Measurements from ENCODE around the gene HOXB6. TPM values are rescaled to one million over a fixed set of nuclear protein-coding genes. Genes with fewer than 3 reads are reported as not detected.

Gene HOXB6
- polyA plus RNA-seq, 3 donors = not detected

DNA sequence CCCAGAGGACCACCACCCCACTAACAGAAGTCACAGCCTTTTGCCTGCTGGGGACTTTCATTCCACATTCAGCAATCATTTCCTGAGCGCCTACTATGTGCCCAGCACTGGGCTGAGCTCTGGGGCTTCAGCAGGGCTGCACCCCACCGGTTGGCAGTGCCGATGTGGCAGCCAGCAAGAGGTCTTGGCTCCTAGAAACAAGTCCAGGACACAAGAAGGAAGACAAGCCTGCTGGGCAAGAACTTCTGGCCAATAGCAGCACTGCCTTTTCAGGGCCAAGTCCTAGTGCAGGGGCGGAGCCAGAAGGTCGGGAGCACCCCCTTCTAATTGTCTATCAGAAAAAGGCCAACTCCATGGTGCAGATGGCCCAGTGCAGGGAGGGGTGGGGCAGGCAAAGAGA lies 34.4 kb upstream of the HOXB6 start:
- intact Hi-C loops (cut with micrococcal nuclease) = no loop called here

DNA sequence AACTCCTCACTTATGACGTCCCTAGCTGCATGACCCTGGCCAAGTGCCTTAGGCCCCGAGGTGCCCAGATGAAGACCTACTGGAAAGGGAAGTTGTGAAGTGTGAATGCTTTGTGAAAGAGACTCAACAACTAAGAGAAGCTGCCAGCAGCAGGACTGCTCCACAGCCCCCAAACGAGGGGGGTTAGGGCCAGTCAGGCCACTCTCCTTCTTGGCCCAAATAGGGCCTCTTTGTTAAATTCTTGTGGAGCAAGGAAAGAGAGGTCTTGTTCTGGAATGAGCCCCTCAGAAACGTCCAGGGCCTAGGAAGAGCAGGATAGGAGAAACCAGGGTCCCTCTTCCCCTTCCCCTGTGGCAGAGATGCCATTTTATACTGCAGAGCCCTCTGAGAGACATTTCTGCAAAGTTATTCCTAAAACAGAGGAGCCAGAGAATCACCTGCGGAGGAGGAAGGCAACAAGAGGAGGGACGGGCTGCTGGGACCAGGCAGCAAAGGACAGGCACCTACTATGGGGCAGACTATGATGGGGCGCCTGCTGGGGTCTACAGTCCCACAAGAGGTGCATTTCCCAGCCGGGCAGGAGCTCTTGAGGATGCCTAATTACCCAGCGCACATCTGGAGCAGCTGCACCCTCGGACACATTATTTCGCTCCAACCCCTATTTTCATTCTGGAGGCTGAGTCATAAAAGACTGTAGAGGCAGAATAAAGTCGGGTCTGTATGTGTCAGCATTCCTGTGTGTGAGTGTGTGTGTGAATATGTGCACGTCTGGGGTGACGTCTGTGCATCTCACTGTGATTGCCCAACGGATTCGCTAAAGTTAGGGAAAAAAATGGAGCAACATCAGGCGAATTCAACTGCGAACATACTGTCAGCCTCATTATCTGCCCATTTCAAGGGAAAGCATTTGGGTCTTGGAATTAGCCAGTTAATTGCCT lies 32.8 kb upstream of the HOXB6 start:
- DNase-seq = no peak
- Histone ChIP-seq H4K20me1 (ENCODE audit: insufficient read depth, low read length) (no peaks in the 10 kb centered on the region), H3K9me3 (replicated peaks in 1 of 2; ENCODE audit: control insufficient read depth in 1 of 2, insufficient read depth in 1 of 2, low read length in 2 of 2) (peaks cover 0 to 21% of the 10 kb centered on the region in 2 donors), H3K27me3 (ENCODE audit: control insufficient read depth in 2 of 2, insufficient read depth in 2 of 2, low read length in 2 of 2) (peaks cover 84 to 100% of the 10 kb centered on the region in 2 donors), H3K4me2 (replicated peaks; ENCODE audit: extremely low read depth, low read length, poor library complexity, severe bottlenecking) (no peak overlapping the region), H3K9ac (ENCODE audit: insufficient read depth, low read length, poor library complexity, severe bottlenecking) (no peak overlapping the region), H3K4me1 (ENCODE audit: control insufficient read depth in 1 of 2, insufficient read depth in 2 of 2, low read length in 2 of 2) (no peaks in the 10 kb centered on the region), H3K79me2 (ENCODE audit: insufficient read depth, low read length) (no peaks in the 10 kb centered on the region), H2AFZ (ENCODE audit: insufficient read depth, low read depth, low read length, poor library complexity, severe bottlenecking) (no peak overlapping the region), H3K27ac (ENCODE audit: low read depth in 1 of 2, low read length in 2 of 2) (no peak overlapping the region), H3K4me3 (replicated peaks in 1 of 3; ENCODE audit: low read depth in 2 of 3, low read length in 3 of 3) (no peak overlapping the region), H3K36me3 (replicated peaks in 1 of 2; ENCODE audit: control insufficient read depth in 1 of 2, insufficient read depth in 2 of 2, low read length in 2 of 2) (no peaks in the 10 kb centered on the region)
- TF ChIP-seq, protein P1, sequence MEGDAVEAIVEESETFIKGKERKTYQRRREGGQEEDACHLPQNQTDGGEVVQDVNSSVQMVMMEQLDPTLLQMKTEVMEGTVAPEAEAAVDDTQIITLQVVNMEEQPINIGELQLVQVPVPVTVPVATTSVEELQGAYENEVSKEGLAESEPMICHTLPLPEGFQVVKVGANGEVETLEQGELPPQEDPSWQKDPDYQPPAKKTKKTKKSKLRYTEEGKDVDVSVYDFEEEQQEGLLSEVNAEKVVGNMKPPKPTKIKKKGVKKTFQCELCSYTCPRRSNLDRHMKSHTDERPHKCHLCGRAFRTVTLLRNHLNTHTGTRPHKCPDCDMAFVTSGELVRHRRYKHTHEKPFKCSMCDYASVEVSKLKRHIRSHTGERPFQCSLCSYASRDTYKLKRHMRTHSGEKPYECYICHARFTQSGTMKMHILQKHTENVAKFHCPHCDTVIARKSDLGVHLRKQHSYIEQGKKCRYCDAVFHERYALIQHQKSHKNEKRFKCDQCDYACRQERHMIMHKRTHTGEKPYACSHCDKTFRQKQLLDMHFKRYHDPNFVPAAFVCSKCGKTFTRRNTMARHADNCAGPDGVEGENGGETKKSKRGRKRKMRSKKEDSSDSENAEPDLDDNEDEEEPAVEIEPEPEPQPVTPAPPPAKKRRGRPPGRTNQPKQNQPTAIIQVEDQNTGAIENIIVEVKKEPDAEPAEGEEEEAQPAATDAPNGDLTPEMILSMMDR (IDR thresholded peaks at IDR 0.05) = no peak
- intact Hi-C loops (cut with micrococcal nuclease) = no loop called here
- Mint-ChIP-seq H3K27ac (no peak overlapping the region), H3K9me3 (peaks cover 0 to 32% (median 13%) of the 10 kb centered on the region in 7 donors), H3K36me3 (peaks cover 0 to 6% of the 10 kb centered on the region in 2 donors), H3K4me1 (peaks cover 8% of the 10 kb centered on the region), H3K27me3 (ENCODE audit: low read depth in 3 of 3) (peaks cover 92 to 99% (median 96%) of the 10 kb centered on the region in 3 donors), H3K4me3 (peak overlapping the region in 1 of 2 donors; percentile 61)
- WGBS (ENCODE audit: insufficient coverage) = 85% methylated on average over 9 of the region's 18 CpGs

More for the DNA sequence above, 34.4 kb upstream of the HOXB6 start:
- Histone ChIP-seq H3K27me3 (ENCODE audit: control insufficient read depth in 2 of 2, insufficient read depth in 2 of 2, low read length in 2 of 2) (peaks cover 92 to 100% of the 10 kb centered on the region in 2 donors), H3K27ac (ENCODE audit: low read depth in 1 of 2, low read length in 2 of 2) (no peak overlapping the region), H3K79me2 (ENCODE audit: insufficient read depth, low read length) (no peaks in the 10 kb centered on the region), H3K9me3 (replicated peaks in 1 of 2; ENCODE audit: control insufficient read depth in 1 of 2, insufficient read depth in 1 of 2, low read length in 2 of 2) (peaks cover 0 to 29% of the 10 kb centered on the region in 2 donors), H3K36me3 (replicated peaks in 1 of 2; ENCODE audit: control insufficient read depth in 1 of 2, insufficient read depth in 2 of 2, low read length in 2 of 2) (no peaks in the 10 kb centered on the region), H3K4me3 (replicated peaks in 1 of 3; ENCODE audit: low read depth in 2 of 3, low read length in 3 of 3) (no peak overlapping the region), H3K4me1 (ENCODE audit: control insufficient read depth in 1 of 2, insufficient read depth in 2 of 2, low read length in 2 of 2) (no peaks in the 10 kb centered on the region), H3K9ac (ENCODE audit: insufficient read depth, low read length, poor library complexity, severe bottlenecking) (no peak overlapping the region), H3K4me2 (replicated peaks; ENCODE audit: extremely low read depth, low read length, poor library complexity, severe bottlenecking) (no peak overlapping the region), H2AFZ (ENCODE audit: insufficient read depth, low read depth, low read length, poor library complexity, severe bottlenecking) (no peak overlapping the region), H4K20me1 (ENCODE audit: insufficient read depth, low read length) (no peaks in the 10 kb centered on the region)
- H3K27me3 Mint-ChIP-seq (ENCODE audit: low read depth in 3 of 3) = peaks cover 93 to 99% (median 98%) of the 10 kb centered on the region in 3 donors
- peaks cover 8% of the 10 kb centered on the region for H3K4me1 Mint-ChIP-seq
- TF ChIP-seq, protein P1 (IDR thresholded peaks at IDR 0.05) = no peak
- peaks cover 0 to 3% of the 10 kb centered on the region in 2 donors for H3K36me3 Mint-ChIP-seq
- no peak for DNase-seq
- 90% methylated on average over 3 of the region's 5 CpGs for WGBS (ENCODE audit: insufficient coverage)
- peaks cover 0 to 34% (median 11%) of the 10 kb centered on the region in 7 donors for H3K9me3 Mint-ChIP-seq
- H3K4me3 Mint-ChIP-seq = no peak overlapping the region
- no peak overlapping the region for H3K27ac Mint-ChIP-seq

Data from CD14-positive monocyte (primary cell).